NCI-H524 (cell line): ENCODE results near the gene KIF6.
"Not testable (repeated sequence)": the region's sequence is repeated elsewhere in the genome, so short reads cannot be mapped to it uniquely, and the experiment has no call there.

Experiments
- DNase-seq, 2 experiments: peaks; one replicate each; lab custom pipeline; 2025; lab: John Stamatoyannopoulos, UW

KIF6 gene

GRCh38 chr6:39289490-39289889, 435.7 kb downstream of the KIF6 start:
- no peak for DNase-seq

- no peak for DNase-seq
These were observed 437.6 kb downstream of the KIF6 start for GRCh38 chr6:39287601-39288000.

- not testable (repeated sequence) for DNase-seq
These were observed 438.6 kb downstream of the KIF6 start for GRCh38 chr6:39286596-39286995.

GRCh38 chr6:39282774-39283173, 442.4 kb downstream of the KIF6 start:
- no peak for DNase-seq

- DNase-seq: no peak
These were observed 443.8 kb downstream of the KIF6 start for GRCh38 chr6:39281312-39281980.

- no peak for DNase-seq
These were observed 444.9 kb downstream of the KIF6 start for GRCh38 chr6:39280247-39280731.
